CD4-positive, CD25-positive, alpha-beta regulatory T cell (primary cell): ENCODE measurements around the gene PROM2. TPM values are rescaled to one million over a fixed set of nuclear protein-coding genes. Genes with fewer than 3 reads are reported as not detected.

Experiments
- polyA plus RNA-seq, 4 donors: library from polyadenylated mRNA; unstranded; fragments of 300-500 nt; fragmentation: Illumina TruSeq; gene quantifications; one replicate each; pipeline ENCODE4 v1.2.3, GENCODE V29; 2021
- total RNA-seq: library from RNA; stranded (reverse); gene quantifications from one replicate; pipeline ENCODE4 v1.2.3, GENCODE V29; 2022

The PROM2 gene
- total and polyA plus RNA-seq, 5 donors from 2014 or later = 0.47 TPM; not detected in 4

Other genes with a start within 250 kb of the PROM2 start
- 130 TPM for gene MAL, start 248.7 kb upstream of the PROM2 start, total RNA-seq
- gene MAL, start 248.7 kb upstream of the PROM2 start, polyA plus RNA-seq = 100 to 1,000 TPM; 173 to 263 (median 213) TPM
- gene MRPS5, start 152.6 kb upstream of the PROM2 start, total RNA-seq = 31.2 TPM
- gene MRPS5, start 152.6 kb upstream of the PROM2 start, polyA plus RNA-seq = 10 to 100 TPM; 36.6 to 46.4 (median 43.0) TPM
- gene ZNF514, start 114.6 kb upstream of the PROM2 start, total RNA-seq = 11.4 TPM
- 10 to 100 TPM in 3 of 4 donors, 1 to 10 TPM in 1; 8.9 to 12.9 (median 11.7) TPM for gene ZNF514, start 114.6 kb upstream of the PROM2 start, polyA plus RNA-seq
- 1.8 TPM for gene ZNF2, start 108.6 kb upstream of the PROM2 start, total RNA-seq
- 1 to 10 TPM; 2.4 to 4.6 (median 3.6) TPM for gene ZNF2, start 108.6 kb upstream of the PROM2 start, polyA plus RNA-seq
- 2.0 TPM for gene ZNF892, start 66.9 kb upstream of the PROM2 start, total RNA-seq
- gene ZNF892, start 66.9 kb upstream of the PROM2 start, polyA plus RNA-seq = 1 to 10 TPM in 1 of 4 donors, under 1 TPM in 3; 0.11 to 1.1 (median 0.61) TPM
- gene KCNIP3, start 22.9 kb downstream of the PROM2 start, total RNA-seq = not detected
- gene KCNIP3, start 22.9 kb downstream of the PROM2 start, polyA plus RNA-seq = not detected
- gene FAHD2A, start 128.3 kb downstream of the PROM2 start, total RNA-seq = 24.1 TPM
- gene FAHD2A, start 128.3 kb downstream of the PROM2 start, polyA plus RNA-seq = 10 to 100 TPM in 3 of 4 donors, 1 to 10 TPM in 1; 9.1 to 23.6 (median 15.0) TPM
- gene TRIM43B, start 210.3 kb downstream of the PROM2 start, total RNA-seq = not detected
- gene TRIM43B, start 210.3 kb downstream of the PROM2 start, polyA plus RNA-seq = not detected